Kidney epithelial cell (primary cell): ENCODE data around the gene LARP4B. TPM values are rescaled to one million over a fixed set of nuclear protein-coding genes. Genes with fewer than 3 reads are reported as not detected.

Experiments used
- DNase-seq: peaks from one replicate; pipeline ENCODE4 v3.0.0-alpha.2; 2010; ENCODE audit warnings: low read depth
- H3K27me3 ChIP-seq: 2 replicates; pipeline ENCODE4 v1.6.0; 2011; ENCODE audit warnings: low read length; ENCODE audit not compliant: control insufficient read depth, insufficient read depth
- H3K36me3 ChIP-seq: 2 replicates; pipeline ENCODE4 v1.5.1; 2011; ENCODE audit warnings: low read length; ENCODE audit not compliant: control insufficient read depth, insufficient read depth
- H3K4me3 ChIP-seq: 2 replicates; pipeline ENCODE4 v1.5.1; 2011; ENCODE audit warnings: low read depth, mild to moderate bottlenecking, control low read depth, low read length
- CTCF ChIP-seq: IDR thresholded peaks from 2 replicates; pipeline ENCODE4 v1.5.1; 2011; ENCODE audit warnings: mild to moderate bottlenecking, moderate library complexity, low read length, control low read depth, inconsistent platforms; ENCODE audit not compliant: insufficient read depth, poor library complexity, severe bottlenecking
- total RNA-seq: library from RNA; depleted of rRNA; stranded (reverse); fragments of >200 nt; gene quantifications from 2 replicates; pipeline ENCODE4 v1.2.3, GENCODE V29; 2015

LARP4B gene
- total RNA-seq, 1 donor from 2014 or later: 64.0 TPM

GRCh38 chr10:819816-820215 is 111.7 kb downstream of the LARP4B start:
- Histone ChIP-seq H3K4me3 (no peak overlapping the region), H3K27me3 (no peaks in the 10 kb centered on the region), H3K36me3 (peaks cover 15% of the 10 kb centered on the region)
- no peak for DNase-seq
- TF ChIP-seq CTCF: no peak

- TF ChIP-seq CTCF: no peak
- DNase-seq: peak; percentile 25
- H3K36me3 ChIP-seq: peaks cover 14% of the 10 kb centered on the region
- H3K4me3 ChIP-seq: no peak overlapping the region
- H3K27me3 ChIP-seq: no peaks in the 10 kb centered on the region
Observed at GRCh38 chr10:819326-819725, 112.2 kb downstream of the LARP4B start.

GRCh38 chr10:818526-819220 is 112.8 kb downstream of the LARP4B start:
- TF ChIP-seq CTCF: no peak
- no peaks in the 10 kb centered on the region for H3K27me3 ChIP-seq
- no peak overlapping the region for H3K4me3 ChIP-seq
- H3K36me3 ChIP-seq: peaks cover 15% of the 10 kb centered on the region
- no peak for DNase-seq

DNA sequence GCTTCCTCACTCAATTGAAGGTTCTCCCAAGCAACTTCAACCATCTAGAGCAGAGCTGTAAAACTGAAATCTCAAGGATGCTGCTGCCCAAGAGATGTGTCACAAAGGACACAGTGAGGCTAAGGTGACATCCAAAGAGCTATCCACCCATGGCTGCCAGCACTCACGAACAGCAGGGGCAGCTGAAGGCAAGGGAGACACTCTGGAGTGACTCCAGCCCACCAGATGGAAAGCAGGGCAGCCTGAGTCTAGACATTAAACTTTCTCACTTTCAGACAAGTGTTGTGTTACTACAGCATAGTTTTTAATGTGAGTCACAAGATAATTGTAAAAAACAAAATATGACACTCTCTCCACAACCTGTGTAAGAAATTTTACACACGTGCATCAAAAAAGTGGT is 113.5 kb downstream of the LARP4B start:
- peaks cover 13% of the 10 kb centered on the region for H3K36me3 ChIP-seq
- no peak overlapping the region for H3K4me3 ChIP-seq
- no peak for DNase-seq
- TF ChIP-seq CTCF: no peak
- no peaks in the 10 kb centered on the region for H3K27me3 ChIP-seq

- no peak for TF ChIP-seq CTCF
- Histone ChIP-seq H3K27me3 (no peaks in the 10 kb centered on the region), H3K36me3 (peaks cover 10% of the 10 kb centered on the region), H3K4me3 (no peak overlapping the region)
- DNase-seq: no peak
Observed at GRCh38 chr10:817371-817770, 114.1 kb downstream of the LARP4B start.

DNA sequence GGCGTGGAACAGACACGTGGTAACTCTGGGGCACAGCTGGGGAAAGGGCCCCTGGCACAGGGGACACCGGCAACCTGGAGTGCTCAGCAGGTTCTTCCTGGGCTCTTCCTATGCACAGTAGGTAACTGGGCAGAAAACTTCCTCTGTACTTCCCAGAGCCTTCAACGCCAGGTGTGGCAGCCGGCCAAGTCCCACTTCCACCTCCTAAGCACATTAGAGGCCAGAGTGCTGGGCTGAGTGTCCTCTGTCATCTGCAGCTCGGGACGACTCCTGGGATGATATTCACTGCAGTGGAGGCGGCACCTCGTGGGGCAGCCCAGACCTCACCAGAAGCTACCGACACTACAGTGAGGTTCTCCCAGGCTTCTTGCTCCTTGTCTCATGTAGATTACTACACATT is 114.5 kb downstream of the LARP4B start:
- peaks cover 9% of the 10 kb centered on the region for H3K36me3 ChIP-seq
- no peak for DNase-seq

More for the DNA sequence above, 114.5 kb downstream of the LARP4B start:
- TF ChIP-seq CTCF: no peak
- Histone ChIP-seq H3K4me3 (no peak overlapping the region), H3K27me3 (no peaks in the 10 kb centered on the region)
